Measurements from ENCODE around the gene ZNF83.
"Not testable (repeated sequence)": the region's sequence is repeated elsewhere in the genome, so short reads cannot be mapped to it uniquely, and the experiment has no call there.

The ZNF83 gene

DNA sequence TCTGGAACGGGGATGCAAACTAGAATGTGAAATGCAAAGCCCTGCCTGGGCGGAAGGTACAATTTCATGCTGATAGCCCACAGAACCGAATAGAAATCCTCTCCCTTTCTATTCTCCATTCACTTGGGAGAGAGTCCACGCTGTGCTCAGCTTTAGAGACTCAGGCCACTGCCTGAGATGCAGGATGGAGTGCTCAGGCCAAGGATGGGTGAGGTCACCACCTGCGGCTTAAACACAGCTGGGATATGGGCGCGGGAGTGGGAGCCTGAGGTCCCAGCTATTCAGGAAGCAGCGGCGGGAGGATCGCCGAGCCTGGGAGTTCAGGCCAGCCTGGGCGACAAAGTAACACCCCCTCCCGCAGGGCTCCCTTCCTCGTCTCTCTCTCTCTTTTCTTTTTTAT lies 446 bp upstream of the ZNF83 start:
- DNase-seq: no peak

DNA sequence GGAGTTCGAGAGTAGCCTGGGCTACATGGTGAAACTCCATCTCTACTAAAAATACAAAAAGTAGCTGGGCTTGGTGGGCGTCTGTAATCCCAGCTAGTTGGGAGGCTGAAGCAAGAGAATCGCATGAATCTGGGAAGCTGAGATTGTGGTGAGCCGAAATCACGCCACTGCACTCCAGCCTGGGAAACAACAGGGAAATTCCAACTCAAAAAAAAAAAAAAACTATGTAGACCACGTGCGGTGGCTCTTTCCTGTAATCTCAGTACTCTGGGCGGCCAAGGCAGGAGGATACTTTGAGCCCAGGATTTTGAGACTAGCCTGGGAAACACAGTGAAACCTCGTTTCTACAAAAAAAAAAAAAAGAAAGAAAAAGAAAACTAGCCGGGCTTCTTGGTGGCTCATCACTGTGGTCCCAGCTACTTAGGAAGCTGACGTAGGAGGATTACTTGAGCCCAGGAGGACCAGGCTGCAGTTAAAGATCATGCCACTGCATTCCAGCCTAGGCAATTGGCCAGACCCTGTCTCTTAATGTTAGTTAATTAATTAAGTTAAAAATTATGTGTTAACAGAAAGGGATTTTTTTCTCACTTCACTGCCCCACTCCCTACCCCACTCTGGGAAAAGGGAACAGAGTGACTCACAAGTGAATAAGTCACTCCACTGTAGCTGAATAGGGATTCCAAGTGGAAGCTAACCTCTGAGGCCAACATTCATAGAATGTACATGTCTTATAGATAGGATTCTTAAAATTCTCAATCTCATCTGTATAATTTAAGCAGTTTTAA lies 2.2 kb downstream of the ZNF83 start:
- DNase-seq: no peak

DNA sequence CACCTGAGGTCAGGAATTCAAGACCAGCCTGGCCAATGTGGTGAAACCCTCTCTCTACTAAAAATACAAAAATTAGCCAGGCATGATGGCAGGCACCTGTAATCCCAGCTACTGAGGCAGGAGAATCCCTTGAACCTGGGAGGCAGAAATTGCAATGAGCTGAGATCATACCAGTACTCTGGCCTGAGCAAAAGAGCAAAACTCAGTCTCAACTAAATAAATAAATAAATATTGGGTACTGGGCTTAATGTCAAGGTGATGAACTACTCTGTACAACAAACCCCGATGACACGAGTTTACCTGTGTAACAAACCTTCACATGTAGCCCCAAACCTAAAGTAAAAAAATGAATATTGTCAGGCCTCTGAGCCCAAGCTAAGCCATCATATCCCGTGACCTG lies 10.7 kb downstream of the ZNF83 start:
- DNase-seq: not testable (repeated sequence)

DNA sequence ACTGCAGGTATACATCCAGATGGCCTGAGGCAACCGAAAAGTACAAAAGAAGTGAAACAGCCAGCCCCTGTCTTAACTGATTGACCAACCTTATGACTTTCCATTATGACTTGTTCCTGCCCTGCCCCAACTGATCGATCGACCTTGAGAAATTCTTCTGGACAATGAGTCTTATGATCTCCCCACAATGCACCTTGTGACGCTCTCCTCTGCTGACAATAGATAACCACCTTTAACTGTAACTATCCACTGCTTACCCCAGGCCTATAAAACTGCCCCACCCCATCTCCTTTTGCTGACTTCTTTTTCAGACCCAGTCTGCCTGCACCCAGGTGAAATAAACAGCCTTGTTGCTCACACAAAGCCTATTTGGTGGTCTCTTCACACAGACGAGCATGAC lies 11.2 kb downstream of the ZNF83 start:
- no peak for DNase-seq

DNA sequence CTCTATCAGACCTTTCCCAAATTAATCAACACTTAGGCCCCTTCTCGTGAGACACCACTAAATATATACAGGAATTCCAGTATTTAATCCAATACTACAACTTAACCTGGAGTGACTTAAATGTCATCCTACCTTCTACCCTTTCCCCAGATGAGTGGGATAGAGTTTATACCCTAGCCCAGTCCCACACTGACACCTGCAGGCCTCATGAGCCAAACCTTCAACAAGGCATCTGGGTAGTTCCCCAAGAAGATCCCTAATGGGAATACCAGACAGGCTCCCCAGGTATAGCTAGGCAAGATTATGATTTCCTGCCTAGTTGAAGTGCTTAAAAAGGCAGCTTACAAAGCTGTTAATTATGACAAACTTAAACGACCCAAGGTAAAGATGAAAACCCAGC lies 15.9 kb downstream of the ZNF83 start:
- DNase-seq: no peak

DNA sequence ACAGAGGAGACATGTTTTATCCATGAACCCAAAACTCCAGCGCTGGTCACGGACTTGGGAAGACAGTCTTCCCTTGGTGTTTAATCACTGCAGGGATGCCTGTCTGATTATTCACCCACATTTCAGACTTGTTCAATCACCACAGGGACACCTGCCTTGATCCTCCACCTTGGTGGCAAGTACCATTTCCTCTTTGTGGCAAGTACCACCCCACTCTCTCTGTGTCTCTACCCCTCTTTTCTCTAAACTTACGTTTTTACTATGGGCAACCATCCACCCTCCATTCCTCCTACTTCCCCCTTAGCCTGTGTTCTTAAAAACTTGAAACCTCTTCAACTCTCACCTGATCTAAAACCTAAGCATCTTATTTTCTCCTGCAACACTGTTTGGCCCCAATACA lies 16.8 kb downstream of the ZNF83 start:
- DNase-seq: no peak

DNA sequence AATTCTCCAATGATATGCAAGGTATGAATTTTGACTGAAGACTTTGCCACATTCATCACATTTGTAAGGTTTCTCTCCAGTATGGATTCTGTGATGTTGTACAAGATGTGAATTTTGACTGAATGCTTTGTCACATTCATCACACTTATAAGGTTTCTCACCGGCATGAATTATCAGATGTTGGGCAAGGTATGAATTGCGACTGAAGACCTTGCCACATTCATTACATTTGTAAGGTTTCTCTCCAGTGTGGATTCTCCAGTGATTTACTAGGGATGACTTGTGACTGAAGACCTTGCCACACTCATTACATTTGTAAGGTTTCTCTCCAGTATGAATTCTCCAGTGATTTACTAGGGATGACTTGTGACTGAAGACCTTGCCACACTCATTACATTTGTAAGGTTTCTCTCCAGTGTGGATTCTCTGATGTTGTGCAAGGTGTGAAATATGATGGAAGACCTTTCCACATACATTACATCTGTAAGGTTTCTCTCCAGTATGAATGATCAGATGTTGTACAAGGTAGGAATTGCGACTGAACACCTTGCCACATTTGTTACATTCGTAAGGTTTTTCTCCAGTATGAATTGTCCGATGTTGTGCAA lies 24.8 kb downstream of the ZNF83 start:
- no peak for DNase-seq

DNA sequence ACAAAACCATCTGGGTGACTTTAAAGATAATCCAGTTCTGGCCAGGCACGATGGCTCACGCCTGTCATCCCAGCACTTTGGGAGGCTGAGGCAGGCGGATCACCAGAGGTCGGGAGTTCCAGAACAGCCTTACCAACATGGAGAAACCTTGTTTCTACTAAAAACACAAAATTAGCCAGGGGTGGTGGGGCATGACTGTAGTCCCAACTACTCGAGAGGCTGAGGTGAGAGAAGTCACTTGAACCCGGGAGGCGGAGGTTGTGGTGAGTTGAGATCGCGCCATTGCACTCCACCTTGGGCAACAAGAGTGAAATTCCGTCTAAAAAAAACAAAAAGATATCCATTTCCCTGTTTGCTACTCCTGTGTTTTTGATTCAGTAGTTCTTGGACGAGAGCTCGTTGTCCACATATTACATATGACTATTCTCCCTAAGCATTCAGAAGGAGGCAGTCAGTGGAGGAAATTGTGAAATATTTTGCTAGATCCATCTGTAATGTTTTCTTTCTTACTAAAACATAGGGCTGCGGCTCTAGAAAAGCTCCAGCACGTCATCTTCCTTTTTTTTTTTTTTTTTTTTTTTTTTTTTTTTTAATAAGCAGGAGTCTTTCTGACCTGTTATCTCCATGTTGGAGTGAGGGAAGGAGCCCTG lies 34.5 kb downstream of the ZNF83 start:
- no peak for DNase-seq

DNA sequence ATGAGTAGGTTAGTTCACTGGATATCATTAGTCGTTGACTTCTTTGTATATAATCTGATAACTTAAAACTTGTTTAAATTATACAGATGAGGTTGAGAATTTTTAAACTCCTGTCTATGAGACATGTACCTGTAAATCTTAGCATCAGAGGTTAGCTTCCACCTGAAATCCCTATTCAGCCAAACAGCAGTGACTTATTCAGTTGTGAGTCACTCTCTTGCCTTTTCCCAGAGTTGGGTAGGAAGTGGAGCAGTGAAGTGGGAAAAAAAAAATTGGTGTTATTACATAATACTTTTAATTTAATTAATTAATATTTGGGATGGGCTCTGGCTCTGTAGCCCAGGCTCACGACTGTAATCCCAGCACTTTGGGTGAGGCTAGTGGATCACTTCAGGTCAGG lies 35.2 kb downstream of the ZNF83 start:
- no peak for DNase-seq

DNA sequence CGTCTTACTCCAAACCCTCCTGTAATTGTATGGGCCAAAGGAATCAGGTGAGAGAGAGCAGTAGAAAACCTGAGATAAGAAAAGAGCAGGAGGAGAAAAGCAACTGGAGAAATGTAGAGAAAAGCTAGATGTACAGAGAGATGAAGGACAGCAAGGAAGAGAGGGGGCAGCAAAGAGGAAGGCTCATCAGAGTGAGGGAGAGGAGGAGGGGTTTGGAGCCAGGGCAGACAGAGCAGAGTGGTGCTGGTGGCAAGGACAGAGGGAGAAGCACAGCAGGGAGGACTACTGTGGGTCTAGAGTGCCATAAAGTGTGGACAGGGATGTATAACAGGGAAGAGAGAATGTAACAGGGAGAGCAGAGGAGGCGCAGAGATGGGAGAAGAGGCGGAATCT lies 36.2 kb downstream of the ZNF83 start:
- DNase-seq: not testable (repeated sequence)

DNA sequence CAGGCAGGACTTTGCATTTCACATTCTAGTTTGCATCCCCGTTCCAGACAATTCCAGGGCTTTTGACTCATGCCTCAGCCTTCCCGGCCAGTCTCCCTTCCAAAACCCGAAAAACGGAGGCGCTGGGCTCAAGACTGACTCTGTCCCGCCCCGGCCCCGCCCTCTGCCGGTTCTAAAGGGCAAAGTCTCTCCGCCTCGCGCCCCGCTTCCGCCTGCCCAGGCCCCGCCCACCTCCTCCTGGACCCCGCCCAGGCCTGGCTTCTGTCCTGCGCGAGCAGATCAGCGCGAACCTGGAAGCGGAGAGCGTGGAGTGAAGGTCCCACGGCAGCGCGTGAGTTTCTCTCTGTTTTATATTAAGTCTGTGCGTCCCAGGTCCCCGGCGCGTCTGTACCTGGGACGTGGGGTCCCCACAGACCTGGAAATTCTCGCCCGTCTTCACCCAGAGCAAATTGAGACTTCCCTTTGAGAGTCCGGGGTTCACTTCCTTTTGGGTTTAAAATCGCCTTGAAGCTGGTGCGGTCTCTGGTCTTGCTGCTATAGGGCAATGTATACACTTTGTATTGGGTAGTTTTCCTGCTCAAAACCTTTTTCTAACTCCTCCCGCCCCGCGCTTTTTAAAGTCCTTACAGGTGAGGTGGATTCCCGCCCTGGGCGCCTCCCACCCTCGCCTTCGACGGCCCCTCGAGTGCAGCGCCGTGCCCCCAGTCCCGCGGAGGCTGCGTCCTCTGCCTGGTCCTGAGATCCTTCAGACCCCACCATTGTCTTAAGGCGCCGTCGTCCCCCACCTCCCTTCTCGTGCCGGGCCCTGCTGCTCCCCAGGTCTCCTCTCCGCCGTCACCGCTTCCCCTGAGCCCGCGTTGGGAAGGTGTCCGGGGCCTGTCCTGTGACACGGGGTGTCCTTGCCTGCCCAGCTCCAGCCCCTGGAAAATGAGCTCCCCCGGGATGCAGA lies 36.9 kb downstream of the ZNF83 start:
- peak; percentile 95 for DNase-seq

DNA sequence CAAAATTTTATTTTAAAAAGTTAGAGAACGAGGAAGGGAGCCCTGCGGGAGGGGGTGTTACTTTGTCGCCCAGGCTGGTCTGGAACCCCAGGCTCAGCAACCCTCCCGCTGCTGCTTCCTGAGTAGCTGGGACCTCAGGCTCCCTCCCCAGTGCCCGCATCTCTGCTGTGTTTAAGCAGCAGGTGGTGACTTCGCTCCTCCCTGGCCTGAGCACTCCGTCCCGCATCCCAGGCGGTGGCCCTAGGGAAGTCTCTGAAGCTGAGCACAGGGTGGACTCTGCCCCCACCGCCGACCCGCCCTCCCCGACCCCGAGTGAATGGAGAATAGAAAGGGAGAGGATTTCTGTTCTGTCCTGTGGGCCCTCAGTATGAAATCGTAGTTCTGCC lies 37.5 kb downstream of the ZNF83 start:
- DNase-seq: no peak

DNA sequence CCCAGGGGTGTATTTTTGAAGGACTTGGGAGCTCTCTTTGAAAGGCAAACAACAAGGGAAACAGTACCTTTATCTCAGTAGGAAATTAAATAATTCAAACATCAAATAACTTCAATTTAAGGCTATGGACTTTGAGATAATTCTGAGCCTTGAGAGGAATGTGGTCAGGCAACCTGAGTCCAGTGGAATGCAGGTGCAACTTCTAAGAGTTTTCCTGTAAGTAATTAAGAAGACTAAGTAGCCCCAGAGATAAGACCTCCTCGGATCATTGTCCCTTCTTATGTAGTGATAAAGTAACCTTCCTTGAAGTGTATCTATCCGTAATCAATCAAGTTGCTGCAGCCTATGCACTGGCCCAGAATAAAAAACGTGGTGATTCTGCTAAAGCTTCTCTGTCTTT lies 38.9 kb downstream of the ZNF83 start:
- no peak for DNase-seq

DNA sequence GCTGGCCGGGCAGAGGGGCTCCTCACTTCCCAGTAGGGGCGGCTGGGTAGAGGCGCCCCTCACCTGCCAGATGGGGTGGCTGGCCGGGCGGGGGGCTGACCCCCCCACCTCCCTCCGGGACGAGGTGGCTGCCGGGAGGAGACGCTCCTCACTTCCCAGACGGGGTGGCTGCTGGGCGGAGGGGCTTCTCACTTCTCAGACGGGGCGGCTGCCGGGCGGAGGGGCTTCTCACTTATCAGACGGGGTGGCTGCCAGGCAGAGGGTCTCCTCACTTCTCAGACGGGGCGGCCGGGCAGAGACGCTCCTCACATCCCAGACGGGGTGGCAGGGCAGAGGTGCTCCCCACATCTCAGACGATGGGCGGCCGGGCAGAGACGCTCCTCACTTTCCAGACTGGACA lies 44.7 kb downstream of the ZNF83 start:
- not testable (repeated sequence) for DNase-seq

DNA sequence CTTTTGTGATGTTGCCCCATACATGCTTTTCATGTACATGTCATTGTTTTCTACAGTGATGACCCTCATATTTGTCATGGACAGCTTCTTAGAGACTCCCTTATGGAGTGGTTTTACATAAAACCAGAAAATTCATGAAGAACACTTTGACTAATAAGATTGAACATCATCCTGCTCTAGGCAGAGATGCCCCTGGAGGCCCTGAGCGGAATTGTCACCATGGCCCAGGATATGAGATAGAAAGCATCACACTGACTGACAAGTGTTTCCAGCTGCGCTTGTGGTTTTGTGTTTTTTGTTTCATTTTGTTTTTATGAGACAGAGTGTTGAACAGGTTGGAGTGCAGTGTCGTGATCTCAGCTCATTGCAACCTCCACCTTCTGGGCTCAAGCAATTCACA lies 45.9 kb downstream of the ZNF83 start:
- DNase-seq: no peak

DNA sequence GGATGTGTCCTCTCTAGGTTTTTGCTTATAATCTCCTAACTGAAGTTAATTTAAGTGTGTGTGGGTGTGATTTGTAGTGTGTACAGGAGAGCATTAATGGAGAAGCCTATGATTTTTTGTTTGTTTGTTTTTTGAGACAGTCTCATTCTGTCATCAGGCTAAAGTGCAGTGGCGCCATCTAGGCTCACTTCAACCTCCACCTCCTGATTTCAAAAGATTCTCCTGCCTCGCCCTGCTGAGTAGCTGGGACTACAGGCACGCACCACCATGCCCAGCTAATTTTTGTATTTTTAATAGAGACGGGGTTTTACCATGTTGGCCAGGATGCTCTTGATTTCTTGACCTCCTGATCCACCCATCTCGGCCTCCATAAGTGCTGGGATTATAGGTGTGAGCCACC lies 47.4 kb downstream of the ZNF83 start:
- no peak for DNase-seq

DNA sequence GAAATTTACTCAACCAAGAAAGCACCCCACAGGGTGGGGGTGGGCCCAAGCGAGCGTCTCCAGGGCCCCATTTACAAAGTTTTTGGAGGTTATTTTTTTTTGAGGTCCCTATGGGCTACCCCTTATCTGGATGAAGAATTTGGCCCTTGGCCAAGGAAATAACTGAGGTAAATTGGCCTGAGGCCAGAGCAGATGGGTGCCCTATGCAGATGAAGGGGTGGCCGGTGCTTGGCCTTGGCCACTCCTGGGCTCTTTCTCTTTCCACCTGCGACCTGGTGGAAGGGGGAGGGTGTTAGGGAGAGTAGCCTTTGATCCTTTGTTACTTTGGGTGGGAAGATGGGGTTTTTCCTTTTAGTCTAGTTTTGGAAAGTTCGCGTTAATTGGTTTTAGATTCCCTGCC lies 52.6 kb downstream of the ZNF83 start:
- DNase-seq: no peak

DNA sequence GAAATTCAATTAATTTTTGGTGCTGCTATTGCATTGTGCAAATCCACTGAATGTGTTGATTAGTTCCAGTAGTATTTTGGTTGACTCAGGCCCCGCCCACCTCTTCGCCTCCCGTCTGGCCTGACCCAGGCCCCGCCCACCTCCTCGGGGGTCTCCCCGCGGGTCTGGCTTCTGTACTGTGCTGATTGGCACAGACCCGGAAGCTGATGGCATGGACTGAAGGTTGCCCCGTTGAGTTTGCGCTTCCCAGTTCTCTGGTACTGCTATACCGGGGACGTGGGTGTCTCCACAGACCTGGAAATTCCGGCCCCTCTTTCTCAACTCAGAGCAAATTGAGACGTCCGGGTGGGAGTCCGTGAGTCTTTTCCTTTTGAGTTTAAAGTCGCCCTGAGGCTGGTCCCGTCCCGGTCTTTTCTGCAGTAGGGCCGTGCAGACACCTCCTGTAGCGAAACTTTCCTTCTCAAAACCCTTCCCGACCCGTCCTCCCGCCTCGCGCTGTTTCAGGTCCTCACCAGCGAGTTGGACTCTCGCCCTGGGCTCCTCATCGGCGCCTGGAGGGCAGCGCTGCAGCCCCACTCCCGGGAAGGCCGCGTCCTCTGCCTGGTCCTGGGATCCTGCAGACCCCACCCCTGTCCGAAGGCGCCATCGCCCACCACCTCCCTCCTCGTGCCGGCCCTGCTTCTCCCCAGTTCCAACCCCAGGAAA lies 53.3 kb downstream of the ZNF83 start:
- no peak for DNase-seq

DNA sequence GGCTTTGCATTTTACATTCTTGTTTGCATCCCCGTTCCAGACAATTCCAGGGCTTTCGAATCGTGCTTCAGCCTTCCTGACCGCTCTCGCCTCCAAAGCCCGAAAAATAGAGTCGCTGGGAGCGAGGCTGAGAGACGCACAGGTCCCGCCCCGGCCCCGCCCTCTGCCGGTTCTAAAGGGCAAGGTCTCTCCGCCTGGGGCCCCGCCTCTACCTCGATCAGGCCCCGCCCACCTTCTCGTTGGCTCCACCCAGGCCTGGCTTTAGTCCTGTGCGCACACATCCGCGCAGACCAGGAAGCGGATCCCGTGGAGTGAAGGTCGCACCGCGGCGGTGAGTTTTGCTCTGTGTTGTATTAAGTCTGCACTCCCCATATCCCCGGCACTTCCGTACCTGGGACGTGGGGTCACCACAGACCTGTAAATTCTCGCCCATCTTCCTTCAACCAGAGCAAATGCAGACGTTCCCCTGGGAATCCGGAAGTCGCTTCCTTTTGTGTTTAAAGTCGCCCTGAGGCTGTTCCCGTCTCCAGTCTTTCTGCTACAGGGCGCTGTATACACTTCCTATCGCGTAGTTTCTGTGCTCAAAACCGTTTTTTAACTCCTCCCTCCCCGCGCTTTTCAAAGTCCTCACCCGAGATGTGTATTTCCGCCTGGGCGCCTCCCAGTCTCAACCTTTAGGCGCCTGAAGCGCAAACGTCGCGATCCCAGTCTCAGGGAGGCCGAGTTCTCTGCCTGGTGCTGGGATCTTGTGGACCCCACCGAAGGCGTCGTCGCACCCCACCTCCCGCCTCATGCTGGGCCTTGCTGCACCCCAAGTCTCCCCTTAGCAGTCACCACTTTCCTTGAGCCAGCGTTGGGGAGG lies 67.9 kb downstream of the ZNF83 start, which contains the start of gene ZNF701:
ZNF701 (plus strand) TSS at position 288 of the 862 bp plus-strand sequence. CDS start 3,861 bp downstream, outside the sequence.
- DNase-seq: peak; percentile 97

DNA sequence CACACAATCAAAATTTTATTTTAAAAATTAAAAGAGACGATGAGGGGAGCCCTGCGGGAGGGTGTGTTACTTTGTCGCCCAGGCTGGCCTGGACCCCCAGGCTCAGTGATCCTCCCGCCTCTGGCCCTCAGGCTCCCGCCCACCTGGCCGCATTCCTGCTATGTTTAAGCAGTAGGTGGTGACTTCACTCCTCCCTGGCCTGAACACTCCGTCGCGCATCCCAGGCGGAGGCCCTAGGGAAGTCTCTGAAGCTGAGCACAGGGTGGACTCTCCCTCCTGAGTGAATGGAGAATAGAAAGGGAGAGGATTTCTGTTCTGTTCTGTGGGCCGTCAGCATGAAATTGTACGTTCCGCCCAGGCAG lies 68.5 kb downstream of the ZNF83 start:
- DNase-seq: not testable (repeated sequence)

DNA sequence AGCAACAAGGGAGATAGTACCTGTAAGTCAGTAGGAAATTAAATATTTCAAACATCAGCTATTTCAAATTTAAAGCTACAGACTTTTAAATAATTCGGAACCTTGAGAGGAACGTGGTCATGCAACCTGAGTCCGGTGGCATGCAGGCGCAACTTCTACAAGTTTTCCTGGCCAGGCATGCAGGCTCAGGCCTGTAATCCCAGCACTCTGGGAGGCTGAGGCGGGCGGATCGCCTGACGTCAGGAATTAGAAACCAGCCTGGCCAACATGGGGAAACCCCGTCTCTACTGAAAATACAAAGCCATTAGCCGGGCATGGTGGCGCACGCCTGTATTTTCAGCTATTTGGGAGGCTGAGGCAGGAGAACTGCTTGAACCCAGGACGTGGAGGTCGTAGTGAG lies 70.2 kb downstream of the ZNF83 start:
- no peak for DNase-seq

Measured in activated CD8-positive, alpha-beta memory T cell treated with anti-CD3 and anti-CD28 coated beads, Interleukin-2, amount 50 U/mL, for 48 hours (primary cell).